ENCODE data around the gene HSD17B14. TPM values are rescaled to one million over a fixed set of nuclear protein-coding genes. Genes with fewer than 3 reads are reported as not detected.

Gene HSD17B14
- total and polyA plus RNA-seq, 2 of the 8 experiments (the other 6 are each of a cell fraction or from before 2014, with no cell fraction given) = 8.4 to 25.5 TPM

GRCh38 chr19:48805452-48805851, 30.8 kb downstream of the HSD17B14 start (continued):
- TF ChIP-seq MAFK (IDR thresholded peaks at IDR 0.05; ENCODE audit: low read depth, low read length) (no peak), CTBP2 (IDR thresholded peaks at IDR 0.05; ENCODE audit: borderline replicate concordance, insufficient read depth, insufficient read length, low read length) (no peak)

Measured in H1 (cell line).